Gastrocnemius medialis (tissue), 4 donors: ENCODE measurements around the gene MAP7.

Experiments
- POLR2A ChIP-seq, 2 donors: fragments of 450-650 bp; IDR thresholded peaks; one replicate each; pipeline ENCODE4 v1.6.1; 2017; ENCODE audit warnings: antibody characterized with exemption in 2 of 2, mild to moderate bottlenecking in 2 of 2, moderate library complexity in 2 of 2
- TF ChIP-seq, protein P1 (sequence below), 5 experiments: fragments of 450-650 bp in 3 of 5; fragments of 200-600 bp in 2 of 5; sonication (generic) in 2 of 5; IDR thresholded peaks in 4 of 5; conservative IDR thresholded peaks in 1 of 5; 1 replicate in 4 of 5; 2 replicates in 1 of 5; pipeline ENCODE4 v1.5.1; 2016 to 2019; ENCODE audit warnings: antibody characterized with exemption in 5 of 5, mild to moderate bottlenecking in 3 of 5, moderate library complexity in 3 of 5

- TF ChIP-seq, protein P1, sequence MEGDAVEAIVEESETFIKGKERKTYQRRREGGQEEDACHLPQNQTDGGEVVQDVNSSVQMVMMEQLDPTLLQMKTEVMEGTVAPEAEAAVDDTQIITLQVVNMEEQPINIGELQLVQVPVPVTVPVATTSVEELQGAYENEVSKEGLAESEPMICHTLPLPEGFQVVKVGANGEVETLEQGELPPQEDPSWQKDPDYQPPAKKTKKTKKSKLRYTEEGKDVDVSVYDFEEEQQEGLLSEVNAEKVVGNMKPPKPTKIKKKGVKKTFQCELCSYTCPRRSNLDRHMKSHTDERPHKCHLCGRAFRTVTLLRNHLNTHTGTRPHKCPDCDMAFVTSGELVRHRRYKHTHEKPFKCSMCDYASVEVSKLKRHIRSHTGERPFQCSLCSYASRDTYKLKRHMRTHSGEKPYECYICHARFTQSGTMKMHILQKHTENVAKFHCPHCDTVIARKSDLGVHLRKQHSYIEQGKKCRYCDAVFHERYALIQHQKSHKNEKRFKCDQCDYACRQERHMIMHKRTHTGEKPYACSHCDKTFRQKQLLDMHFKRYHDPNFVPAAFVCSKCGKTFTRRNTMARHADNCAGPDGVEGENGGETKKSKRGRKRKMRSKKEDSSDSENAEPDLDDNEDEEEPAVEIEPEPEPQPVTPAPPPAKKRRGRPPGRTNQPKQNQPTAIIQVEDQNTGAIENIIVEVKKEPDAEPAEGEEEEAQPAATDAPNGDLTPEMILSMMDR (IDR thresholded peaks at IDR 0.05 in 4 of 5, conservative IDR thresholded peaks at IDR 0.05 in 1 of 5): no peak
- no peak for TF ChIP-seq POLR2A (IDR thresholded peaks at IDR 0.05)
Measured at GRCh38 chr6:136529710-136530109, 20.5 kb downstream of the MAP7 start.
